Tibial nerve (tissue), 4 donors: ENCODE results near the gene ADGRG3.

Source experiments
- CTCF ChIP-seq, 5 experiments: fragments of 200-600 bp in 3 of 5; fragments of 450-650 bp in 2 of 5; sonication (generic) in 3 of 5; IDR thresholded peaks; one replicate each; pipeline ENCODE4 v1.5.1; 2016 to 2019; ENCODE audit warnings: antibody characterized with exemption in 5 of 5, mild to moderate bottlenecking in 3 of 5, moderate library complexity in 2 of 5
- EP300 ChIP-seq, 2 donors: sonication (generic); formaldehyde crosslinking; IDR thresholded peaks; one replicate each; pipeline ENCODE4 v1.6.1; 2017; ENCODE audit warnings: antibody characterized with exemption in 2 of 2, mild to moderate bottlenecking in 1 of 2
- POLR2A ChIP-seq, 2 donors: fragments of 450-650 bp; IDR thresholded peaks; one replicate each; pipeline ENCODE4 v1.6.1; 2017; ENCODE audit warnings: antibody characterized with exemption in 2 of 2, mild to moderate bottlenecking in 2 of 2, moderate library complexity in 2 of 2

DNA sequence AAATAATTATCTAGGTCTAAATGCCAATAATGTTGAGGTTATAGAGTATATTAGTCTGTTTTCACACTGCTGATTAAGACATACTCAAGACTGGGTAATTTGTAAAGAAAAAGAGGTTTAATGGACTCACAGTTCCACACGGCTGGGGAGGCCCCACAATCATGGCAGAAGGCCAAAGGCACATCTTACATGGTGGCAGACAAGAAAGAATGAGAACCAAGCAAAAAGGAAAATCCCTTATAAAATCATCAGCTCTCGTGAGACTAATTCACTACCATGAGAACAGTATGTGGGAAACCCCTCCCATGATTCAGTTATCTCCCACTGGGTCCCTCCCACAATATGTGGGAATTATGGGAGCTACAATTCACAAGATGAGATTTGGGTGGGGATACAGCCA, 64.6 kb downstream of the ADGRG3 start:
- TF ChIP-seq EP300 (IDR thresholded peaks at IDR 0.05) (no peak), POLR2A (IDR thresholded peaks at IDR 0.05) (no peak), CTCF (IDR thresholded peaks at IDR 0.05) (no peak)
